ENCODE measurements around the gene CABP4.
"Not testable (repeated sequence)": the region's sequence is repeated elsewhere in the genome, so short reads cannot be mapped to it uniquely, and the experiment has no call there.

Gene CABP4

GRCh38 chr11:67456068-67456705, 1.0 kb downstream of the CABP4 start:
- DNase-seq = no peak

DNA sequence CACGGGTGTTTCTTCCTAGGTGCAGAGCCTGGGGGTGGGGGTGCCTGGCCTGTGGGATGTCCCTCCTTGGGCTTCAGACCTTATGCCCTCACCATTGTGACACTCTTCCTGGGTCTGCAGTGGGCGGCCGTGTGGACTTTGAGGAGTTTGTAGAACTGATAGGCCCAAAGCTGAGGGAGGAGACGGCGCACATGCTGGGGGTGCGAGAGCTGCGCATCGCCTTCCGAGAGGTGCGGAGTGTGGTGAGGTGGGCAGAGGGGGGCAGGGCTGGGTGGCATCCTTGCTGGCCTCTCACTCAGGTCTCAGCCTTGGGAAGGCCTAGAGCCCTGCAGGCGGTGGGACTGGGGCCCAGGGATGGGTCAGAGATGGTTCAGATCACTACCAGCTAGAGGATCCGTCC, 2.3 kb downstream of the CABP4 start:
- DNase-seq = no peak

DNA sequence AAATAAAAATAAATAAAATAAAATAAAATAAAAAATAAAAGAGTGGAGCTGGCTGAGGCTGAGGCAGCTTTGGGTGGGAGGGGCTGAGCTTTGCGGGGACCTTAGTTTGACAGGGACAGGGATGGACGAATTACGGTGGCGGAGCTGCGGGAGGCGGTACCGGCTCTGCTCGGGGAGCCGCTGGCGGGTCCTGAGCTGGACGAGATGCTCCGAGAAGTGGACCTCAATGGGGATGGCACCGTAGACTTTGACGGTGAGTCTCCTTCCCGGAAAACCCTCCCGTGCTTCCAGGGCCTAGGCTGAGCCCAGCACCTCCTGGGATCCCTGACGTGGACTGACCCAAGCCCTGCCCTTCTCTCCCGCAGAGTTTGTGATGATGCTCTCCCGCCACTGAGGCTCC, 3.1 kb downstream of the CABP4 start:
- DNase-seq = no peak

DNA sequence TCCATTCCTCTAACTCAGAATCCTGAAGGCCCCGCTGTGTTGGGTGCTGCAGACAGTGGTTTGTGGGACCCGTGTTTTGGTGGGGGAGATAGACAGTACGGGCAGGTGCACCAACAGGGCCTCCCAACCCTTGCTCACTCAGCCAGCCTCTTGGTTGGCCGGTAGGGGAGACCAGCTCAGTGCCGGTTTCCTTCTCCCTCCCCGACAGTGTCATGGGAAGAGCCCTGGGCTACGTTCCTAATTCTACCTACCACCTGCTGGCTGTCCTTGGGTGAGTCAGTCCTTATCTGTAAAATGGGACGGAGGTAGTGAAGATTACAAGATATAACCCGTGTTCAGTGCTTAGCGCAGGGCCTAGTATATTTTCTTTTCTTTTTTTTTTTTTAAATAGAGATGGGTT, 8.0 kb downstream of the CABP4 start:
- DNase-seq = no peak

GRCh38 chr11:67463680-67464410, 8.7 kb downstream of the CABP4 start:
- no peak for DNase-seq

DNA sequence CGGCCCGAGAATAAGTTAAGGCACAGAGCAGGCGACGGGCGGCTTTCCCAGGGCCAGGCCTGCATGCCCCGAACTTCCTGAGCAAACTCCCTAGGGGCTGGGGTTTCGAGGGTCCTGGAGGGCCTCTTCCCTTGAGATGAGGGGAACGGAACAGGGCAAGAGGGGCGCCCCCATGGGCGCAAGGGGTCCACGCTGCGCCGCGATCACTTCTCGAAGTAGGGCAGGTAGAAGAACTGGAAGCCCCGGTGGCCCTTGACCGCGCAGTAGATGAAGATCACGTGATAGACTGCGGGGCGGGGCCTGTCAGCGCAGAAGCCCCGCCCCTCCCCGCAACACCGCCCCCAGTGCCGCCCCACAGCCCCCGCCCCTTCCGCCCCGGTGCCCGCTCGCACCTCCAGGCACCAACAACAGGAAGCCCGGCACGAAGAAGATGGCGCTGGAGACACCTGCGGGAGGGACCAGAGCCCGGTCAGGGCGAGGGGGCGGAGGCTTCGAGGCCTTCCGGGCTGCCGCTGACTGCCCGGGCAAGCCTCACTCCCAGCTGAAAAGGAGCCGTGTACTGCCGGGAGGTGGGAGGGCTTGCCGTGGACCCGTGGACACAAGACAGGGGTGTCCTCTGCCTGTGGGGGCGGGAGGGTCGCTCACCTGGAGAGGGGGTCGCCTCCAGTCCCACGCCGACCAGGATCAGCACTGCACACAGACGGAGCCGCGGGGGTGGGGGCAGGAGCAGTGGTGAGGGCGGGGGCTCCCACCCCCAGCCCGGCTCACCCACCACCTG, 9.4 kb downstream of the CABP4 start:
- DNase-seq = peak; percentile 89

DNA sequence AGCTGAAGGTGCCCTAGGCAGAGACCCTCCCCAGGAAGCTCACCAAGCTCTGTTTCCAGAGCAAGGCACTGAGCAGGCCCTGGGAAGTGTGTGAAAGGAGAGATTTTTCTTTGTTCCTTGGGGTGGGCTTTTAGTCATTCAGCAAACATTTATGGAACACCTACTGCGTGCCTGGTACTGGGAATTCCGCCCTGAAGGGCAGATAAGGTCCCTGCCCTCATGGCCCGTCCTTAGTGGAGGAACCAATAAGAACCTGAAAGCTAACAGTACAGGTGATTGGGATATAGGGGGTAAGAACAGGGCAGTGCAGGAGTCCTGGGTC, 10.0 kb downstream of the CABP4 start:
- DNase-seq = no peak

DNA sequence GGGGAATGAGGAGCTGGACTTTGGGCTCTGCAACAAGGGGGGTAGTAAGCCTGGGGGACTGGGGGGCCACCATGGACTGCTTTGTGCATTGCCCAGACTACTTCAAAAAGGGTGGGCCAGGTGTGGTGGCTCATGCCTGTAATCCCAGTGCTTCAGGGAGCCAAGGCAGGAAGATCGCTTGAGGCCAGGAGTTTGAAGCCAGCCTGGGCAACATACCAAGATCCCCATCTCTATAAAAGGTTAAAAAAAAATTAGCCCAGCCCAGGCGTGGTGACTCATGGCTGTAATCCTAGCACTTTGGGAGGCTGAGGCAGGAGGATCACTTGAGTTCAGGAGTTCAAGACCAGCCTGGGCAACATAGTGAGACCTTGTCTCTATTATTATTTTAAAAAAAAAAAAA, 10.4 kb downstream of the CABP4 start:
- DNase-seq = not testable (repeated sequence)

GRCh38 chr11:67466367-67466766, 11.2 kb downstream of the CABP4 start:
- no peak for DNase-seq

DNA sequence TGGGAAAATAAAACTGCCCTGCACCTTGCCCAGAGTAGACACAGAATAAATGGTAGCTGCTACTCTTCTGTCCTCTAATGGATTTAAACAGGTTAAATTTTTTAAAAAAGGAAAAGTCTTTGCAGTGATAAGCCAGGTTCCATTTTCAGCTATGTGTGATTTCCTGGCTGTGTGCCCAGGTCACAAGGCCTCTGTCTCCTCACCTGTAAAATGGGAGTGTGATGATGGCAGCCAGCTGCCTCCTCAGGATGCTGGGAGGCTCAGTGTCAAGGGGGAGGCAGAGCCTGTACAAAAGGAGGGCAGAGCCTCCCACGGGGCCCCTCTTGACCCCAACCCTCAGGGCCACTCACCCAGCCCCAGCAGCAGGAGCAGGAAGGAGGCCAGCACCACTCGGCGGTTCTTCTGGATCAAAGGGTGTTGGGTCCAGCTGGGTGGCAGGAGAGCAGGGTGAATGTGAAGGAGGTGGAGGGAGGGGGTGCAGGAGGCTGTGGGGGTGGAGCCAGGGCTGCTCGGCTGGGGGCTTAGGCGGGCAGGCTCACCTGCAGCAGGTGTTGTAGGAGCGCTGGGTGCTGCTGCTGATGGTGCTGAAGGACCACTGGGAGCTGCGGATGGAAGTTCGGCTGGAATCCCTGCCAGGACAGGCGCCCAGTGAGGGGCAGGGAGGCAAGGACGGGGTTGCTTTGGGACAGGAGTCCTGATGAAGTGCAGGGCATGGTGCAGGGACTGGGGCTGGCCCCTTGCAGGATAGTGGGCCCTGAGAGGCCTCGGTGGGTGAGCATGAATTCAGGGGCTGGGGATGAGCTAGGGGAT, 12.0 kb downstream of the CABP4 start:
- no peak for DNase-seq

GRCh38 chr11:67468056-67468455, 12.9 kb downstream of the CABP4 start:
- no peak for DNase-seq

DNA sequence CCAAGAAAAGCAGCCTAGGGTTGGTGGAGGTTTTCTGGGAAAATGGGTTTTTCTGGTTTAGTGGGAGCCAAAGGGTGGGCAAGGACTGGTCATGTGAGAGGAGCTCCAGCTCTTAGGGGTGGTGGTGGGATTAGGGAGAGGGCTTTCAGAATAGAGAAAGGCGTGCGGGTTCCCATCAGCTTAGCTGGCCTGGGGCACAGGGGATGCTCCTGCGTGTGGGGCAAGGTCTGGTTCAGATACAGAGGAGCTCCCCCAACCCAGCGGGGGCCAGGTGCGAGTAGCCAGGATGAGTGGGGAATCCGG, 13.3 kb downstream of the CABP4 start:
- DNase-seq = no peak

DNA sequence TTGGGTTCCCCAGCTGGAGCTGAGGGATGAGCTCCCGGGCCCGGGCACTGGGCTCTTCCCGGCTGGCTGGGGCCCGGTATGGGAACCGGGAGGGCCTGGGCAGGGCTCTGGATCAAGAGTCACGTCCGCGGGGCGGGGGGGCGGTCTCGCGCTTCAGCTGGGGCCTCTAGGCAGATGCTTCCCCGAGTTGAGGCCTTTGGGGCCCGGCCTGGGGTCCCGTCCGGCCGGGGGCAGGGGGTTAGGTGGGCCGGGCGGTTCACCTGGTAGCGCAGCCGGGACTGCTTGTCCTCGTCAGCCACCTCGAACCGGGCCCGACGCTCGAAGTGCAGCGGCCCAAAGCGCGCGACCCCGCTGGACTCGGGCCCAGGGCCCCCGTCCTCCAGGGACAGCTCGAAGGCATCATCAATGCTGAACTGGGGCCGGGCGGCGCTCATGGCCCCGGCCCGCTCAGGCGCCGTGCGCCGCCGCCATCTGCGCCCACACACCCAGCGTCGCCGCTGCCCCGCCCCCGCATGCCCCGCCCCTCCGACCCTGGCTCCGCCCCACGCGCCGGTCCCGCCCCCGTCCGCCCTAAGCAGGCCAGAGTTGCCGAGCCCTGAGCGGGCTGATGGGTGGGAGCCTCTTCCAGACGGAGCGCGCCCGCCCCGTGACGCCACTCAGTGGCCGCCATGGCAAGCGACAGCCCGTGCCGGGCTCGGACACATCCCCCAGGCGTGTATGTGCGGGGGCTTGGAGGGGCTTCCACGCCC, 13.8 kb downstream of the CABP4 start, which contains the start of gene TMEM134:
TSS of gene TMEM134 (minus strand) at position 493 of the 749 bp plus-strand sequence. CDS start at position 434, 59 bp downstream.
- DNase-seq = peak; percentile 88

DNA sequence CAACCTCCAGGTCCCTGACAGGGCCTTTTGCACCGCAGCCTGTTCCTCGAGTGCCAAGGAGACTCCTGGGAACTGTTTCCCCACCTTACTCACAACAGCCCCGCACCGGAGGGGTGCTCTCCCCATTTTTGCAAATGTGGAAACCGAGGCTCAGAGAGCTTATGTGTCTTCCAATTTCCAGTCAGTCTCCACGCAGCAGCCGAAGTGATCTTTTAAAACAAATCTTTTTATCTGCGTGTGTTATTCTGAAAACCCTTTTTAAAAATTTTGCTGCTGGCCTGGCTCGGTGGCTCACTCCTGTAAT, 14.3 kb downstream of the CABP4 start:
- DNase-seq = no peak

- DNase-seq = no peak
These were observed 15.3 kb downstream of the CABP4 start for GRCh38 chr11:67470337-67471002.

DNA sequence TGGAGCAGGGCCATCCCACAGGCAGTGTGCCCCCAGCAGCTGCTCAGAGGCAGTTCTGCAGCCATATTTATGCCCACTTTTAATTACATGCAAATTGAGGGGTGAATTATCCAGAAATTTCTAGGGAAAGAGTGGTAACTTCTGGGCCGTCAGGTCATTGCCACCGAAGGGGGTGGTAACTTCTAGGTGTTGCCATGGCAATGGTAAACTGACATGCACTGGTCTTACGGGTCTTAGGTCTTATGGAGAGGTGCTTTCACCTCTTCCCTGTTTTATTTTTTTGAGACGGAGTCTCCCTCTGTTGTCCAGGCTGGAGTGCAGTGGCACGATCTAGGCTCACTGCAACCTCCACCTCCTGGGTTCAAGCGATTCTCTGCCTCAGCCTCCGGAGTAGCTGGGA, 17.7 kb downstream of the CABP4 start:
- DNase-seq = no peak

GRCh38 chr11:67476692-67477091, 21.5 kb downstream of the CABP4 start:
- DNase-seq = not testable (repeated sequence)

DNA sequence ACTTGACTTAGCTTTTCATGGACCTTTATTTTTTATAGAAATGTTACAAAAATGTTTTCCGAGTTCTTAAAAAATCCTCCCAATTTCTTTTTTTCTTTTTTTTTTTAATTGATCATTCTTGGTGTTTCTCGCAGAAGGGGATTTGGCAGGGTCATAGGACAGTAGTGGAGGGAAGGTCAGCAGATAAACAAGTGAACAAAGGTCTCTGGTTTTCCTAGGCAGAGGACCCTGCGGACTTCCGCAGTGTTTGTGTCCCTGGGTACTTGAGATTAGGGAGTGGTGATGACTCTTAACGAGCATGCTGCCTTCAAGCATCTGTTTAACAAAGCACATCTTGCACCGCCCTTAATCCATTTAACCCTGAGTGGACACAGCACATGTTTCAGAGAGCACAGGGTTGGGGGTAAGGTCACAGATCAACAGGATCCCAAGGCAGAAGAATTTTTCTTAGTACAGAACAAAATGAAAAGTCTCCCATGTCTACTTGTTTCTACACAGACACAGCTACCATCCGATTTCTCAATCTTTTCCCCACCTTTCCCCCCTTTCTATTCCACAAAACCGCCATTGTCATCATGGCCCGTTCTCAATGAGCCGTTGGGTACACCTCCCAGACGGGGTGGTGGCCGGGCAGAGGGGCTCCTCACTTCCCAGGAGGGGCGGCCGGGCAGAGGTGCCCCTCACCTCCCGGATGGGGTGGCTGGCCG, 22.3 kb downstream of the CABP4 start:
- not testable (repeated sequence) for DNase-seq

GRCh38 chr11:67482275-67482826, 27.2 kb downstream of the CABP4 start:
- DNase-seq = no peak

DNA sequence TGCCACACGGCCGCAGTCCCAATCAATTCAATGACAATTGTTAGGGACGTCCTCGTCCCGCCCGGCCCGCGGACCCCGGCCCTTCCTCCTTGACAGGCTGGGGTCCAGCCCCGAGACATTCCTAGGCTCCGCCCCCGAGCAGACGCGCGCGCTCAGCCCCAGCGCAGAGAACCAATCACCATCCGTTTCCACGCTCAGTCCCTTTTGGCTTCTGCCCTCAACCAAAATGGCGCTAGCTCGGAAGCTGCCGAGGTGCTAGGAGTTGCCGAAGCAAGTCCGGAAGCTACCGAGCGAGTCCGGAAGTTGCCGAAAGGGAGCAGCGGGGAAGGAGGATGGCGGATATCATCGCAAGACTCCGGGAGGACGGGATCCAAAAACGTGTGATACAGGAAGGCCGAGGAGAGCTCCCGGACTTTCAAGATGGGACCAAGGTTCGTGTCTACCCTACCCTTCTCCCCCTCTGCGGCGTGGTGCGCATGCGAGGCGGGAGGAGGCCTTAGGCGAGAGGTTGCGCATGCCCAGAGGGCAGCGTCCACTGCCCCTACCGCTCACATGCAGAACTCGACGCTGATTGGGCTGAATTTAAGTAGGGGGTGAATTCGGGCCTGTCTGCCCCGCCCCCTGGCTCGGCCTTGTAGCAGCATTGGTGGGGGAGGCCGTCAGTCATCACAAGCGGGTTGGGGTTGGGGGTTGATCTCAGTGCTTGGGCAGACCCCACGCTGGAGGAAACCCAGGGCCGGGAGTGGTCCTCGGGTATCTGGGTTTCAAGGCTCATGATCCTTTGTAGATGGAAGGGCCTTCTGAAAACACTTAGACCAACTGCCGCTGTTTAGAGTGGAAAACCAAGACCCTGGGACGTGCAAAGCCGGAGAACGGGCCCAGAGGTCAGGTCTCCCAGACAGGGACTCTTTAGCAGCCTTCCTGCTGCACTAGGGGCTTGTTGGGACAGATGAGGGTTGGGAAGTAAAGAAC, 28.0 kb downstream of the CABP4 start, which contains the start of gene AIP:
TSS of gene AIP (plus strand) at position 200 of the 972 bp plus-strand sequence. CDS start at position 333, 133 bp downstream.
- peak; percentile 96 for DNase-seq

Measured in activated effector memory CD4-positive, alpha-beta T cell treated with Interleukin-2 at 50 U/mL for 16 hours (primary cell).